HG02970 (cell line): ENCODE data around the gene NAPB.
"Not testable (repeated sequence)": the region's sequence is repeated elsewhere in the genome, so short reads cannot be mapped to it uniquely, and the experiment has no call there.

Experiments used
- ATAC-seq: cut with Tn5 transposase; IDR thresholded peaks from one replicate; pipeline ENCODE4 v1.9.1; 2021; ENCODE audit warnings: mild to moderate bottlenecking, moderate library complexity, moderate number of reproducible peaks; ENCODE audit not compliant: unreplicated experiment, low FRiP score

Gene NAPB

GRCh38 chr20:23420943-23421931 lies at the start of gene NAPB:
Gene NAPB, minus strand, starts transcription at chr20:23421488. Its CDS starts 86 bp downstream, at chr20:23421402.
- ATAC-seq = peak; percentile 99

GRCh38 chr20:23466961-23467360 lies 45.7 kb upstream of the NAPB start:
- not testable (repeated sequence) for ATAC-seq

GRCh38 chr20:23461180-23461579 lies 39.9 kb upstream of the NAPB start:
- no peak for ATAC-seq

- no peak for ATAC-seq
These were observed 38.3 kb upstream of the NAPB start for GRCh38 chr20:23459461-23460150.

GRCh38 chr20:23456873-23457272 lies 35.6 kb upstream of the NAPB start:
- ATAC-seq = no peak

GRCh38 chr20:23456409-23456808 lies 35.1 kb upstream of the NAPB start:
- no peak for ATAC-seq

GRCh38 chr20:23455639-23456038 lies 34.4 kb upstream of the NAPB start:
- no peak for ATAC-seq

GRCh38 chr20:23454816-23455215 lies 33.5 kb upstream of the NAPB start:
- no peak for ATAC-seq

GRCh38 chr20:23453549-23454543 lies 32.6 kb upstream of the NAPB start:
- ATAC-seq = no peak

- ATAC-seq = no peak
These were observed 31.5 kb upstream of the NAPB start, which contains the start of gene CST11 for GRCh38 chr20:23452776-23453175. Gene CST11, minus strand, starts transcription at chr20:23452876. Its CDS starts 65 bp downstream, at chr20:23452811.

GRCh38 chr20:23451956-23452487 lies 30.7 kb upstream of the NAPB start:
- ATAC-seq = no peak

- no peak for ATAC-seq
These were observed 29.6 kb upstream of the NAPB start for GRCh38 chr20:23450877-23451276.

GRCh38 chr20:23449421-23449820 lies 28.1 kb upstream of the NAPB start:
- ATAC-seq = no peak

- ATAC-seq = no peak
These were observed 26.9 kb upstream of the NAPB start for GRCh38 chr20:23448167-23448566.

- no peak for ATAC-seq
These were observed 25.2 kb upstream of the NAPB start for GRCh38 chr20:23446505-23446904.

GRCh38 chr20:23445596-23446217 lies 24.4 kb upstream of the NAPB start:
- ATAC-seq = no peak

GRCh38 chr20:23444859-23445258 lies 23.6 kb upstream of the NAPB start:
- ATAC-seq = no peak

GRCh38 chr20:23442436-23442835 lies 21.1 kb upstream of the NAPB start:
- no peak for ATAC-seq

GRCh38 chr20:23441850-23442313 lies 20.6 kb upstream of the NAPB start:
- ATAC-seq = no peak
